GM18873 (cell line): ENCODE results near the gene CYP2U1.
"Not testable (repeated sequence)": the region's sequence is repeated elsewhere in the genome, so short reads cannot be mapped to it uniquely, and the experiment has no call there.

Experiments used
- ATAC-seq: cut with Tn5 transposase; IDR thresholded peaks from one replicate; pipeline ENCODE4 v1.9.1; 2021; ENCODE audit warnings: mild to moderate bottlenecking, moderate library complexity, moderate number of reproducible peaks; ENCODE audit not compliant: unreplicated experiment, low FRiP score

CYP2U1 gene

DNA sequence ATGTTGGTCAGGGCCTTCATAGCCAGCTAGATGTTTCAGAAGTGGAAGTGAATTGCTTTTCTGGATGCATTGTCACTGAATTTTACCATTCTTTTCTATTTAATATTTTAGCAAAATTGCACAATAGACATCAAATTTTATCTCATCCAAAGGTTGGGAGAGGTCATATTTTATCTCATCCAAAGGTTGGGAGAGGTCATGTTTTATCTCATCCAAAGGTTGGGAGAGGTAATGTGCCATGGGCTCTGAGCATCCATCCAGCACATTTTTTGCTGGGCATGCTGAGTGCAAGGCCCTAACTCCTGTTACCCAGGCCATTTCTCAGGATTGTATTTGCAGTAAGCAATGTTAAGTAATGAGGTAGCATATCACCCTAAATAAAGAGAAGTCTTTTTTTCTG is 14.7 kb upstream of the CYP2U1 start:
- ATAC-seq, result no peak

DNA sequence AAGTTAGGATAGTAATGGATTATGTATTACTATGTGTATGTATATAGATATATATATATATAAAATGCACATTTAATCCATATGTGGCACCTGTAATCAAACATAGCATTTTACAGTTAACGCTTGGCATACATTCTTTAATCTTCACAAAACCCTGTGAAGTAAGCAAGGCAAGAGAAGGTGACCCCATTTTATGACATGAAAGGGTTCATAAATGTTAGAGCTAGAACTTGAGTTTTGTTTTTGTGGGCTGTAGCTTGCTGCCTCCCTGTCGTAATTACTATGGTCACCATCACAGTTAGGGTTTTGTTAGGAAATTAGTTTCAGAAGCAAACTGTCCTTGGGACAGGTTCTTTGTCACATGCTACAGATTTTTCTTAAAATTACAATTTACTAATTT is 13.8 kb upstream of the CYP2U1 start:
- ATAC-seq, result no peak

DNA sequence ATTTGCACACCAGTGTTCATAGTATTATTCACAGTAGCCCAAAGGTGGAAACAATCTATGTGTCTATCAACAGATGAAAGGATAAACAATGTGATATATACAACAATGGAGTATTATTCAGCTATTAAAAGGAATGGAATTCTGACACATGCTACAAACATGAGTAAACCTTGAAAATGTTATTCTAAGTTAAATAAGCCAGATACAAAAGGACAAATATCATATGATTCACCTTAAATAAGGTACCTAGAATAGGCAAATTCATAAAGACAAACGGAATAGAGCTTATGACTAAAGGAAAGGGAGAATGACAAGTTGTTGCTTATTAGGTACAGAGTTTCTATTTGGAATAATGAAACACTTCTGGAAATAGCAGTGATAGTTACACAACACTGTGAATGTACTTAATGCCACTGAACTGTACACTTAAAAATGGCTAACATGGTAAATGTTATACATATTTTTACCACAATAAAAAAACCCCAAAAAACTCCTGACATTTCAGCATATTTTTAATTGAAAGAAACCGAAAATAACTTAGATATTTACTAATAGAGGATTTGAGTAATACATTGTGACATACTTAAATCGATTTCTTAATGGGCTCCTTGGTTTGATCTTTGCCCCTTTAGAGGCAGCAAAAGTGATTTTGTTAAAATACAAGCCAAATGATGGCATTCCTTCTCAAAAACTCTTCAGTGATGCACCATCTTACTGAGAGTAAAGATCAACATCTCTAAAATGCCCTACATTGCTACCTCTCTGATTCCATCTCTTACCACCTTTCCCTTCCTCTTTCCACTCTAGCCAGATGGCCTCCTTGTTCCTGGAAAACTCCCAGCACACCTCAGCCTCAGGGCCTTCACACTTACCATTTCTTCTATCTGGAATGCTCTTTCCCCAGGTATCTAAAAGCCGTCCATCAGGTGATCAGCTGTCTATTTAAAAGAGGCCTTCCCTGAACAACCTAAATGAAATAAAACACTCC is 8.6 kb upstream of the CYP2U1 start:
- ATAC-seq, result no peak

DNA sequence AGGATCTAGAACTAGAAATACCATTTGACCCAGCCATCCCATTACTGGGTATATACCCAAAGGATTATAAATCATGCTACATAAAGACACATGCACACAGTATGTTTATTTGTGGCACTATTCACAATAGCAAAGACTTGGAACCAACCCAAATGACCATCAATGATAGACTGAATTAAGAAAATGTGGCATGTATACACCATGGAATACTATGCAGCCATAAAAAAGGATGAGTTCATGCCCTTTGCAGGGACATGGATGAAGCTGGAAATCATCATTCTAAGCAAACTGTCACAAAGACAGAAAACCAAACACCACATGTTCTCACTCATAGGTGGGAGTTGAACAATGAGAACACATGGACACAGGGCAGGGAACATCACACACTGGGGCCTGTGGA is 5.6 kb upstream of the CYP2U1 start:
- not testable (repeated sequence) for ATAC-seq

DNA sequence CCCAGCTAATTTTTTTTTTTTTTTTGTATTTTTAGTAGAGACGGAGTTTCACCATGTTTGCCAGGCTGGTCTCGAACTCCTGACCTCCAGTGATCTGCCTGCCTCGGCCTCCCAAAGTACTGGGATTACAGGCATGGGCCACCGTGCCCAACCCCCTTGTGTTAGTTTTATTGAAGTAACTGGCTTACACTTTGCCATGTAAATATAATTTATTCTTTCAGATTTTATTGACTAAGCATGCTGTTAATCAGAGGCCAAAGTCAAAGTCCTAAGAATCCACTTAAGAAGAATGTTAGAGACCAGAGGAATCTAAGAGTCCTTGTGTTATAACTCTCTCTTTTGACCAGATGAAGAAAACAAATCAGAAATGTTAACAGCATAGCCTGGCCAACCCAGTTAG is 4.5 kb upstream of the CYP2U1 start:
- ATAC-seq, result not testable (repeated sequence)

DNA sequence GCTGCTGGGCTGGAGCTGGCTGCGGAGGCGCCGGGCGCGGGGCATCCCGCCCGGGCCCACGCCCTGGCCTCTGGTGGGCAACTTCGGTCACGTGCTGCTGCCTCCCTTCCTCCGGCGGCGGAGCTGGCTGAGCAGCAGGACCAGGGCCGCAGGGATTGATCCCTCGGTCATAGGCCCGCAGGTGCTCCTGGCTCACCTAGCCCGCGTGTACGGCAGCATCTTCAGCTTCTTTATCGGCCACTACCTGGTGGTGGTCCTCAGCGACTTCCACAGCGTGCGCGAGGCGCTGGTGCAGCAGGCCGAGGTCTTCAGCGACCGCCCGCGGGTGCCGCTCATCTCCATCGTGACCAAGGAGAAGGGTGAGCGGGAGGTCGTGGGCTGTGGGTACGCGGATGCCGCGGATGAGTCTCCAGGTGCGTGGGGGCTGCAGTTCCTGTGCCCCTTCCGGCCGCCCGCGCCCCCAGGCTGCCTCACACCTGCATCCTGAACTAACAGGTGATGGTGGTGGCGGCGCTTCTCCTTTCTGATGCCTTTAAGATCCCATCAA is 499 bp downstream of the CYP2U1 start:
- peak; percentile 1 for ATAC-seq

DNA sequence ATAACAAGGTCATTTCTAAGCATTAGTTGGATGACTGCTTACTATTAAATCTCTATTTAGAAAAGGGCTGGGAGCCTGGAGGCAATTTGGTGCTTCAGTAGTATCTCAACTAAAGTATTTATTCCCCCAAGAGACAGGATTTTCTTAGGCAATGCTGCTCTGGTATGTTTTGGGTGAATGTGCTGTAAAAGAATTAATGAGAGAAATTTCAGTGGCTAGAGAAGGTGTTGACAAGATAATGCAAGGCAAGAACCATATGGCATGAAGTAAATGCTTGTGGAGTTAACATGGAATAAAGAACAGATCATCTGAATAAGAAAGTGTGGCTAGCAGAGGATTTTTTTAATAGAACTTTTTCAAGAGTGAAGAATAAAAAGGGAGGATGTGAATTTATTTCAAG is 3.9 kb downstream of the CYP2U1 start:
- no peak for ATAC-seq

DNA sequence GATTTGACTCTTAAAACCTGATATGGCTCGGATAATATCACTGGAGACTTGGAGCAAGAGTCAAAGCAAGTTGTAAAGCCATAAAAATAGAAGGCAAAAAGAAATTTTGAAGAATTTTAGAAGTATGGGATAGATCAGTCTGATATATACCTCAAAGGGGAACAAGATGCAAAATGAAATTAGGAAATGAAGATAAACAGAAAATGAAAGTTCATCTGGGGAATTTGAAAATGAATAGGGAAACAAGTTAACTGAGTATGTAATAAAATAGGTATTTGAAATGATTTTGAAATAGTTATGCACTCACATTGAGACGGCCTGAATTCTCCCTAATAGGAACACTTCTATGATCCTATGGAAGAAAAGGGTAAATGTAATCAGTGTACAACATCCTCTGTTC is 5.7 kb downstream of the CYP2U1 start:
- no peak for ATAC-seq

DNA sequence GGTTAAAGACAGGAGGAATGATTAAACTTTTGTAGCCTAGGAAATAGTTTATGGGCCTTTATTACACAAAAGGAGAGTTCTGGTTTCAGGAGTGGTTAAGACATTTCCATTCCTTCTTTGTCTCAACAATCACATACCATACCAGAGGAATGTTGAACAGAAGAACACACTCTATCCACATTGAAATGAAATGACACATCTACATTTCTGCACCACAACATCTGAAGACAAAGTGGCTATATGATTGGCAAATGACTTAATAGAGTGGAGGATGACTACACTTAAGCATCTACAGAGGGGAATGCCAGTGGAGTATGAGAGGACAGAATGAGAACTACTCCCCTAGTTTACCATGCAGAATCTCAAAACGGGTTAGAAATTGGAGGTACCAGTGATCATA is 8.0 kb downstream of the CYP2U1 start:
- no peak for ATAC-seq

DNA sequence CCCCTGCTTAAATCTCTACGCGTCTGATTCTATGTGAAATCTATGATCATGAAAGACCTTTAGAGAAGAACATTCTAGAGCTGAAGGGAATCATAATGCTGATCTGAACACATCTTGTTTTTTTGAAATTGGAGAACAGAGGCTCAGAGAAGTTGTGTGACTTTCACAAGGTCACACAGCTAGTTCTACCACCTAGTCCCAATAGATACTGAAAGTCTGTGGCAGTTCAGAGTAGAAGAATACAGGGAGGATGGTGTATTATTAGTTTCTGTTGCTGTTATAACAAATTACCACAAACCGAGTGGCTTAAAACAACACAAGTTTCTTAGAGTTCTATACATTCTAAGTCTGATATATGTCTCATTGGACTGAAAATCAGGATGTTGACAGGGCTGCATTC is 14.5 kb downstream of the CYP2U1 start:
- ATAC-seq, result no peak

DNA sequence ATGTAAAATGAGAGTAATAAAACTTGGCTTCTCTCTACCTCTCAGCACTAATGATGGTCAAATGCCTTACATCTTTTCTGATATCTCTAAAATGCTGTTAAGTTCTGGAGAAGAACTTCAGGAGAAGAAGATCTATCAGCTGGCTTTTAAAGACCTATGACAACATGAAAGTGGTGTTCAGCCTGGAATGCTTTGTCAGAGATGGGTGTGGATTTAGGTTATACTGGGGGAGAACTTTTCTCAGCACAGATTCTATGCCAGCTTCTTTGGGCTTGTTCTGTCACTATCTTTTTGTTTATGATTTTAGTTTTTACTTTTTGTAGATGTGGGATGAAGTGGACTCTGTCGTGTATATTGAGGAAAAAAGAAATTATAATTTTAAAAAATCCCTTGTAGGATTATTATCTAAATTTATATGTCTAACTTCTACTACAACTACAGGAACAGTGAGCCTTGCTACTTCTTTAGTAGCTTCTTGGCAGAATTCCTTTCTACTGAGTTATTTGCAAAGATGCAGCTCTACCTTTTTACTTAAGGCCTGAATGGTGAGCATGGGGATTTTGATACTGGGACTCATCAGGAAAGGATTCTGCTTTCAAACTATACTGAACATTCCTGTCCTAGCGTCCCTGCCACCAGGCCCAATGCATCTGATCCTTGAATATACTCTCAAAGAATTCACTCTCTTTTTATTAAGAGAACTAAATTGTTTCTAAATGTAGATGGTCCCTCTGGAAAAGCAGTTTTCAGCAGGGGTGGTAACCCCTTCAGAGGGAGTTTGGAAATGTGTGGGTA is 19.6 kb downstream of the CYP2U1 start:
- no peak for ATAC-seq

DNA sequence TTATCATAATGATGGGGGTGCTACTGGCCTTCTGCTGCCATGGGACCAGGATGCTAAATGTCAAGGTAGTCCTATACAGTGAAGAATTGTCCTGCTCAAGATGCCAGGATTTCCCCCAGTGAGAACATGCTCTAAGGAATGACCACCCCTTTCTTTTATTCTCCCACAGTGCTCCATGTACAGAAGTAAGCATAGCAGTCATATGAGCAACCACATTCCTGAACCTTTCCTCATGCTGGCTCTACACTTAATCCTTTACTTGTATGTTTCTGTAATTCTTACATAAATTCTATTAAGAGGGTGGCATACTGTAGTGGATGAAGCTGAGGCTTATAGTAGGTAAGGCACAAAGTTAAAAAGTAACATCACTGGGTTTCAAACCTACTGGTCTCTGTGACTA is 20.2 kb downstream of the CYP2U1 start:
- ATAC-seq, result no peak

DNA sequence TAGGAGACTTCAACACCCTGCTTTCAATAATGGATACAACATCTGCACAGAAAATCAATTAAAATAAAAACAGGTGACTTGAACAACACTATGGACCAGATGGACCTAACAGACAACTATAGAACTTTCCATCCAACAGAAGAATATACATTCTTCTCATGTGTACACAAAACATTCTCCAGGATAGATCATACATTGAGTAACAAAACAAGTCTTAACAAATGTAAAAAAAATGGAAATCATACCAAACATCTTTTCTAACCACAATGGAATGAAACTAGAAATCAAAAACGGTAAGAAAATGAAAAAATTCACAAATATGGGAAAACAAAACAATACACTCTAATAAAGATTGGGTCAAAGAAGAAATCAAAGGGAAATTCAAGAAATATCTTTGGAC is 24.7 kb downstream of the CYP2U1 start:
- no peak for ATAC-seq

DNA sequence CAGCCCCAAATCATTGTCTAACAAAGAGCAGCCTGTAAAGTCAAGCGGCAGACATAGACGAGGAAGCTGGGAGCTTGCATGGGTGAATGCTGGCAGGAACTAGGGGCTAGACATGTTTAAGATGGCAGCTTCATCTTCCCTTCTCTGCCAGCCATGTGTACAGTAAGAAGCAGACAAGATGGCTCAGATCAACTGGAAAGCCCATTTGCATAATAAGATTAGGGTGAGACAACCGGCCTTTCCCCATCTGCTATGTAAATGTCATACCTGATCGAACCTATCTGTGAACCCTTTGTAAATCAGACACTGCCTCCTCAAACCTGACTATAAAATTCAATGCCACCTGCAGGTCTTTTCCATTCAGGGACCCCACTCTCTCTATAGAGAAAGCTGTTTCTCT is 35.6 kb downstream of the CYP2U1 start:
- ATAC-seq, result no peak

DNA sequence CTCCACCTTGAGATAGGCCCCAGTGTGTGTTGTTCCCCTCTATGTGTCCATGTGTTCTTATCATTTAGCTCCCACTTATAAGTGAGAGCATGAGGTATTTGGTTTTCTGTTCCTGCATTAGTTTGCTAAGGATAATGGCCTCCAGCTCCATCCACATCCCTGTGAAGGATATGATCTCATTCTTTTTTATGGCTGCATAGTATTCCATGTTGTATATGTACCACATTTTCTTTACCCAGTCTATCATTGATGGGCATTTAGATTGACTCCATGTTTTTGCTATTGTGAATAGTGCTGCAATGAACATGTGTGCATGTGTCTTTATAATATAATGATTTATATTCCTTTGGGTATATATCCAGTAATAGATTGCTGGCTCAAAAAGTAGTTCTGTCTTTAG is 36.2 kb downstream of the CYP2U1 start:
- not testable (repeated sequence) for ATAC-seq

DNA sequence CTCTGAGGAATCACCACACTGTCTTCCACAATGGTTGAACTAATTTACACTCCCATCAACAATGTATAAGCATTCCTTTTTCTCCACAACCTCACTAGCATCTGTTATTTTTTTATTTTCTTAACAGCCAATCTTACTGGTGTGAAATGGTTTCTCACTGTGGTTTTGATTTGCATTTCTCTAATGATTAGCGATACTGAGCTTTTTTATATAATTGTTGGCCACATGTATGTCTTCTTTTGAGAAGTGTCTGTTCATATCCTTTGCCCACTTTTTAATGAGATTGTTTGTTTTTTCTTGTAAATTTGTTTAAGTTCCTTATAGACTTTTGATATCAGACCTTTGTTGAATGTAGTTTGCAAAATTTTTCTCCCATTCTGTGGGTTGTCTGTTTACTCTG is 36.6 kb downstream of the CYP2U1 start:
- not testable (repeated sequence) for ATAC-seq

DNA sequence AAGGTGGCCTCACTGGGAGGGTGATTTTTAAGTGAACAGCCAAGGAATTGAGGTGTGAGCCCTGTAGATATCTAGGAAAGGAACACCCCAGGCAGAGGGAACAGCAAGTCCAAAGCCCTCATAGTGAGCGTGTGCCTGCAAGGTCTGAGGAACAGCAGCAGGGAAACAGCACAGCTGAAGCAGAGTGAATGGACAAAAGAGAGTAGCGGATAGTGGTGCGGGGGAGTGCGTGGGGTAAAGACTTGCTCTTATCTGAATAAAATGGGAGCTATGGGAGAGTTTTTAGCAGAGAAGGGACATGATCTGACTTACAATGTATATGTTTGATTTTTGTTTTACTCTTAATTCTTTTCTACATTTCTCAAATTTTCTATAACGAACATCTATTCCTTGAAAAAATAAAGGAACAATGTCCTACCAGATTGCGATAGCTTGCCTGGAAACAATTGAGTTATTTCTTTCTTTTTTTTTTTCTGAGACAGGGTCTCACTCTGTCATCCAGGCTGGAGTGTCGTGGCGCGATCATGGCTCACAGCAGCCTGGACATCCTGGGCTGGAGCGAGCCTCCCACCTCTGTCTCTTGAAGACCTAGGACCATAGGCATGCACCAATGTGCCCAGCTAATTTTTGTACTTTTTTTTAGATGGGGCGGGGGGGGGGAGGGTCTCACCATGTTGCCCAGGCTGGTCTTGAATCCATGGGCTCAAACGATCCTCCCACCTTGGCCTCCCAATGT is 38.9 kb downstream of the CYP2U1 start:
- no peak for ATAC-seq

DNA sequence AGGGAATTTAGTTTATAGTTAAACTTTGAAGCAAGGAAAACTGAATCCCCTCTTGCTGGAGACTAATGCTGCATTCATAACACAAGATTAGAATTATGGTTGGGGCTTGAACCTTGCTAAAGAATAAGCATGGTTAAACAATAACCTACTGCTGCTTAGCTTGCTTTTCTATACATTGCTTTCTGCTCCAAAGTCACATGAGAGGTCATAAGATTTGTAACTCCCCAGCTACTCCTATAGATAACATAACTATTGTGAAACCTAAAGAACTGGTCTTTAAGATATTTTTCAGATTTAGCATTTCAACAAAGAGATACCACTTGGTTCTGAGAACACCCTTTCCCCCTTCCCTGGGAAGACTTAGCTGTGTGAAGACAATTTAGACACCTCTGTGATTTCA is 41.3 kb downstream of the CYP2U1 start:
- ATAC-seq, result no peak

DNA sequence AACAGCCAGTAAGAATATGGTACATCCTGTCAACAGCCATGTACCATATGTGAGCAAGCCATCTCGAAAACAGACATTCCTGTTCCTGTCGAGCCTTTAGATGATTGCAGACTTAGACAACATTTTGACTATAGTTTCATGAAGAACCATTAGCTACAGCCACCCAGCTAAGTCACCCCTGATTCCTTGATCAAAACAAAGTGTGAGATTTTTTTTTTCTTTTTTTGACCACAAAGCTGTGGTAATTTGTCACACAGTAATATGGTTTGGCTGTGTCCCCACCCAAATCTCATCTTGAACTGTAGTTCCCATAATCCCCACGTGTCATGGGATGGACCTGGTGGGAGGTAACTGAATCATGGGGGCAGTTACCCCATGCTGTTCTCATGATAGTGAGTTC is 43.2 kb downstream of the CYP2U1 start:
- ATAC-seq, result no peak

DNA sequence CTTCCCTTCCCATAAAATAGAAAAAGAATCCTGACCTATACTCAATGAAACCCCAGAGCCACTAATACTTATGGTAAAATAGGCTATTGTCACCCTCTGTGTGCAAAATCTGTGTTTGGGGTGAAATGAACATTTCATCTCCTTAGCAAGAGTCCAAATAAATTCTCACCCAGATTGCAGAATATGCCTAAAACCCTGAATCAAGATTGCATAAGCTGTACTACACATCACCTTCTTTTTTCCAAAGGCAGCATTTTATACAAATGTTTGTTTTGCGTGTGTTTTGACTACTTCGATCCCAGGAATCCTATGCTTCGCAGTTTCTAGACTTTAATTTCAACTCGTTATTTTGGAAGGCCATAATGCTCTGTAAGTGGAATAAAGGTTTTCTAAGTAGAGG is 46.1 kb downstream of the CYP2U1 start:
- no peak for ATAC-seq
